WTC11 (cell line): ENCODE results near the gene SNX14. TPM values are rescaled to one million over a fixed set of nuclear protein-coding genes. Genes with fewer than 3 reads are reported as not detected.

Experiments
- ATAC-seq: fragments of 200-7000 bp; cut with Tn5 transposase; 2 replicates; pipeline ENCODE4 v1.10.0; 2021; ENCODE audit warnings: mild to moderate bottlenecking, moderate library complexity
- CTCF ChIA-PET: fragments of 300-600 bp; sonication (Branson Sonifier 250); formaldehyde crosslinking; loops from one replicate; lab custom pipeline; 2021; ENCODE audit warnings: antibody characterized with exemption; lab: Charles Lee
- POLR2A ChIA-PET: fragments of 350-600 bp; sonication (Branson Sonifier 250); formaldehyde crosslinking; loops from one replicate; lab custom pipeline; 2021; ENCODE audit warnings: antibody characterized with exemption; lab: Charles Lee
- DNase-seq: peaks from one replicate; pipeline ENCODE4 v3.0.0; 2021; ENCODE audit warnings: low spot score
- H3K27ac Mint-ChIP-seq: 2 replicates; pipeline ENCODE4 v1.8.0; 2021; ENCODE audit warnings: mixed read lengths
- H3K27me3 Mint-ChIP-seq: 2 replicates; pipeline ENCODE4 v1.8.0; 2021; ENCODE audit warnings: low read depth, mild to moderate bottlenecking, moderate library complexity, mixed read lengths
- H3K36me3 Mint-ChIP-seq: 2 replicates; pipeline ENCODE4 v1.8.0; 2021; ENCODE audit warnings: mixed read lengths
- H3K4me1 Mint-ChIP-seq: 2 replicates; pipeline ENCODE4 v1.8.0; 2022; ENCODE audit warnings: mixed read lengths
- H3K4me3 Mint-ChIP-seq: 2 replicates; pipeline ENCODE4 v1.8.0; 2021; ENCODE audit warnings: mild to moderate bottlenecking, moderate library complexity, mixed read lengths
- H3K9me3 Mint-ChIP-seq: 2 replicates; pipeline ENCODE4 v1.8.0; 2021; ENCODE audit warnings: mixed read lengths
- CBFB ChIP-seq: sonication (generic); formaldehyde crosslinking; IDR thresholded peaks from 2 replicates; pipeline ENCODE4 v1.8.1; 2022; ENCODE audit warnings: mild to moderate bottlenecking, low read depth, missing genetic modification reagents
- CREM ChIP-seq: sonication (generic); formaldehyde crosslinking; IDR thresholded peaks from 2 replicates; pipeline ENCODE4 v1.8.1; 2022; ENCODE audit warnings: mild to moderate bottlenecking, missing genetic modification reagents, moderate library complexity
- ELF4 ChIP-seq: sonication (generic); formaldehyde crosslinking; IDR thresholded peaks from 2 replicates; pipeline ENCODE4 v1.8.1; 2022; ENCODE audit warnings: low read depth, mild to moderate bottlenecking, moderate library complexity, missing genetic modification reagents
- ETV6 ChIP-seq: sonication (generic); formaldehyde crosslinking; IDR thresholded peaks from 2 replicates; pipeline ENCODE4 v1.8.1; 2022; ENCODE audit warnings: mild to moderate bottlenecking, missing genetic modification reagents
- FOXJ3 ChIP-seq: sonication (generic); formaldehyde crosslinking; IDR thresholded peaks from 2 replicates; pipeline ENCODE4 v1.9.0; 2021; ENCODE audit warnings: missing genetic modification reagents, mild to moderate bottlenecking, borderline replicate concordance
- FOXK1 ChIP-seq: sonication (generic); formaldehyde crosslinking; IDR thresholded peaks from 2 replicates; pipeline ENCODE4 v1.8.0; 2022; ENCODE audit warnings: mild to moderate bottlenecking, moderate library complexity, missing genetic modification reagents
- GRHL2 ChIP-seq: fragments of 250-450 bp; sonication (Bioruptor Pico); IDR thresholded peaks from 2 replicates; pipeline ENCODE4 v1.8.0; 2022; ENCODE audit warnings: mild to moderate bottlenecking, moderate library complexity; ENCODE audit not compliant: insufficient replicate concordance, severe bottlenecking
- NFYB ChIP-seq: sonication (generic); formaldehyde crosslinking; conservative IDR thresholded peaks from 2 replicates; pipeline ENCODE4 v1.8.0; 2022; ENCODE audit warnings: low read depth, missing genetic modification reagents
- NR1H2 ChIP-seq: sonication (generic); formaldehyde crosslinking; IDR thresholded peaks from 2 replicates; pipeline ENCODE4 v1.9.0; 2021; ENCODE audit warnings: mild to moderate bottlenecking, moderate library complexity, missing genetic modification reagents
- NR3C1 ChIP-seq: sonication (generic); formaldehyde crosslinking; conservative IDR thresholded peaks from 2 replicates; pipeline ENCODE4 v1.8.1; 2023; ENCODE audit warnings: low read depth, mild to moderate bottlenecking, missing genetic modification reagents
- OVOL2 ChIP-seq: fragments of 250-450 bp; sonication (Bioruptor Pico); IDR thresholded peaks from 2 replicates; pipeline ENCODE4 v1.9.0; 2021; ENCODE audit warnings: mild to moderate bottlenecking, borderline replicate concordance
- TEAD1 ChIP-seq: sonication (generic); formaldehyde crosslinking; IDR thresholded peaks from 2 replicates; pipeline ENCODE4 v1.8.0; 2022; ENCODE audit warnings: mild to moderate bottlenecking, missing genetic modification reagents
- ZBTB21 ChIP-seq: sonication (generic); formaldehyde crosslinking; IDR thresholded peaks from 2 replicates; pipeline ENCODE4 v1.8.1; 2023; ENCODE audit warnings: mild to moderate bottlenecking, missing genetic modification reagents, borderline replicate concordance
- ZNF138 ChIP-seq: sonication (generic); formaldehyde crosslinking; conservative IDR thresholded peaks from 2 replicates; pipeline ENCODE4 v1.8.1; 2022; ENCODE audit warnings: mild to moderate bottlenecking, moderate library complexity, missing genetic modification reagents
- ZNF263 ChIP-seq: sonication (generic); formaldehyde crosslinking; IDR thresholded peaks from 2 replicates; pipeline ENCODE4 v1.8.1; 2022; ENCODE audit warnings: low read depth, mild to moderate bottlenecking, moderate library complexity, missing genetic modification reagents
- ZNF396 ChIP-seq: fragments of 250-450 bp; sonication (Bioruptor Pico); IDR thresholded peaks from 2 replicates; pipeline ENCODE4 v1.8.0; 2021; ENCODE audit warnings: mild to moderate bottlenecking, moderate library complexity, borderline replicate concordance
- total RNA-seq: library from RNA; stranded (reverse); gene quantifications from 3 replicates; pipeline ENCODE4 v1.2.3, GENCODE V29; 2021
- TF ChIP-seq, protein P1 (sequence below): sonication (generic); formaldehyde crosslinking; IDR thresholded peaks from 2 replicates; pipeline ENCODE4 v1.8.1; 2022; ENCODE audit warnings: mild to moderate bottlenecking, moderate library complexity, missing genetic modification reagents
- TF ChIP-seq, protein P2 (sequence below): sonication (generic); formaldehyde crosslinking; IDR thresholded peaks from 2 replicates; pipeline ENCODE4 v1.8.1; 2022; ENCODE audit warnings: mild to moderate bottlenecking, missing genetic modification reagents, moderate library complexity, borderline replicate concordance
- TF ChIP-seq, protein P3 (sequence below): sonication (generic); formaldehyde crosslinking; IDR thresholded peaks from 2 replicates; pipeline ENCODE4 v1.8.1; 2022; ENCODE audit warnings: missing genetic modification reagents, borderline replicate concordance
- TF ChIP-seq, protein P4 (sequence below): sonication (generic); formaldehyde crosslinking; IDR thresholded peaks from 2 replicates; pipeline ENCODE4 v1.8.1; 2023; ENCODE audit warnings: mild to moderate bottlenecking, missing genetic modification reagents, moderate library complexity
- TF ChIP-seq, protein P5 (sequence below): fragments of 250-450 bp; sonication (Bioruptor Pico); IDR thresholded peaks from 2 replicates; pipeline ENCODE4 v1.8.0; 2021; ENCODE audit warnings: mild to moderate bottlenecking
- TF ChIP-seq, protein P6 (sequence below): sonication (generic); formaldehyde crosslinking; IDR thresholded peaks from 2 replicates; pipeline ENCODE4 v1.8.0; 2022; ENCODE audit warnings: mild to moderate bottlenecking, missing genetic modification reagents
- TF ChIP-seq, protein P7 (sequence below): sonication (generic); formaldehyde crosslinking; IDR thresholded peaks from 2 replicates; pipeline ENCODE4 v1.8.1; 2023; ENCODE audit warnings: mild to moderate bottlenecking, moderate library complexity, missing genetic modification reagents
- TF ChIP-seq, protein P8 (sequence below): fragments of 250-450 bp; sonication (Bioruptor Pico); IDR thresholded peaks from 2 replicates; pipeline ENCODE4 v1.9.0; 2021; ENCODE audit warnings: moderate library complexity, mild to moderate bottlenecking, inconsistent platforms, borderline replicate concordance

Gene SNX14
- total RNA-seq, 1 experiment from 2014 or later = 34.3 TPM

DNA sequence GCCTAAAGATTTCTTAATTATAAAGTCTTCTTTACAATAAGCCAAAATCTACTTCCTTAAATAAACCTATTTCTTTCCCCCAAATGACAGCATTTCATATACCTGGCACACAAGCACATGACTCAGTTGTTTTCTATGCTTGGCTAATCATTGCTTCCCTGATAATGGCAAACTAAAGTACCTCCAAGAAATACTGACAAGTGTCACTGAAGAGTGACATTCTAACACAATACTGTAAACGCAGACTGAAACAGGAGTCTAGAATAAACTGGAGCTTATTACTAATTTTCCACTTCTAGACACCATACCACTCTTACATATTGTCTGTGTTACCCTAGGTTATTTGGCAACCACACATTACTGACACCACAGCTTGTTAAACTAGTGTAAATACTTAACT, 34.7 kb upstream of the SNX14 start (continued):
- TF ChIP-seq OVOL2 (CRISPR knock-in tag) (no peak), NFYB (no peak), CREM (no peak)
- TF ChIP-seq, protein P1, sequence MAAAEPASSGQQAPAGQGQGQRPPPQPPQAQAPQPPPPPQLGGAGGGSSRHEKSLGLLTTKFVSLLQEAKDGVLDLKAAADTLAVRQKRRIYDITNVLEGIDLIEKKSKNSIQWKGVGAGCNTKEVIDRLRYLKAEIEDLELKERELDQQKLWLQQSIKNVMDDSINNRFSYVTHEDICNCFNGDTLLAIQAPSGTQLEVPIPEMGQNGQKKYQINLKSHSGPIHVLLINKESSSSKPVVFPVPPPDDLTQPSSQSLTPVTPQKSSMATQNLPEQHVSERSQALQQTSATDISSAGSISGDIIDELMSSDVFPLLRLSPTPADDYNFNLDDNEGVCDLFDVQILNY (CRISPR knock-in tag) = no peak
- TF ChIP-seq, all 79 proteins: peak for 0

DNA sequence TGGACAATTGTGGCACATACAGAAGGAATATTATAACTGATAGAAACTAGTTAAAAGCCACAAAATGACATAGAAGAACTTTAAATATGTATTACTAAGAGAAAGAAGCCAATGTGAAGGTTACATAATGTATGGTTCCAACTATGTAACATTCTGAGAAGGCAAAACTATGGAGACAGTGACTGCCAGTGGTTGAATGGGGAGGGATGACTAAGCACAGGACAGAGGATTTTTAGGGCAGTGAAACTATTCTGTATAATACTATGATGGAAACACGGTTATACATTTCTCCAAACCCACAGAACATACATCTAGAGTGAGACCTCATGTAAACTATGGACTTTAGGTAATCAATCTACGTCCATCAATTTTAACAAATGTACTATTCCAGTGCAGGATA, 26.6 kb upstream of the SNX14 start:
- no peaks in the 10 kb centered on the region; the same call in 1 of the 2 replicates for H3K4me1 Mint-ChIP-seq
- ATAC-seq = no peak
- DNase-seq = no peak
- CTCF ChIA-PET = no interaction called here
- peaks cover 93% of the 10 kb centered on the region for H3K36me3 Mint-ChIP-seq
- TF ChIP-seq ETV6 = no peak
- TF ChIP-seq, protein P2, sequence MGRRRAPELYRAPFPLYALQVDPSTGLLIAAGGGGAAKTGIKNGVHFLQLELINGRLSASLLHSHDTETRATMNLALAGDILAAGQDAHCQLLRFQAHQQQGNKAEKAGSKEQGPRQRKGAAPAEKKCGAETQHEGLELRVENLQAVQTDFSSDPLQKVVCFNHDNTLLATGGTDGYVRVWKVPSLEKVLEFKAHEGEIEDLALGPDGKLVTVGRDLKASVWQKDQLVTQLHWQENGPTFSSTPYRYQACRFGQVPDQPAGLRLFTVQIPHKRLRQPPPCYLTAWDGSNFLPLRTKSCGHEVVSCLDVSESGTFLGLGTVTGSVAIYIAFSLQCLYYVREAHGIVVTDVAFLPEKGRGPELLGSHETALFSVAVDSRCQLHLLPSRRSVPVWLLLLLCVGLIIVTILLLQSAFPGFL = no peak
- no peak for TF ChIP-seq ZNF263
- no peak for TF ChIP-seq ZNF138 (CRISPR knock-in tag)
- TF ChIP-seq NR1H2 (CRISPR knock-in tag) = no peak
- TF ChIP-seq ZBTB21 = no peak
- TF ChIP-seq, all 79 proteins: peak for 0
- H3K9me3 Mint-ChIP-seq = no peaks in the 10 kb centered on the region
- no peaks in the 10 kb centered on the region for H3K27me3 Mint-ChIP-seq
- POLR2A ChIA-PET = no interaction called here
- peak overlapping the region; percentile 35 for H3K27ac Mint-ChIP-seq
- no peak overlapping the region for H3K4me3 Mint-ChIP-seq

DNA sequence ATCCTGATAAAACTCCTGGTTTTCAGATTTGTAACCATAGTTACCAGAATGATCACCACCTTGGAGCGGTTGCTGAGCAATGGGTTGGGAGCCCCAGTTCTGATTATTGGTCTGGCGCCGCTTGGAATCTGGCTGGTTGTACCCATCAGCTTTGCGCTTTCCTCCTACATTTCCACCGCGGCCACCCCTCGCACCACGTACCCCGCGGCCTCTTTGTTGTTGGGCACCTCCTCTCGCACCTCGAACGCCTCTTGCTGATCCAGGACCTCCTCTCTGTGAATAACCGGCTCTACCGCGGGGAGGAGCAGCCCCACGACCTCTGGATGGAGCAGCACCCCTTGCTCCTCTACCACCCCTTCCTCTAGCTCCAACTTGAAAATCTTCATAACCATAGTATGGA, 21.1 kb upstream of the SNX14 start:
- no peaks in the 10 kb centered on the region for H3K27me3 Mint-ChIP-seq
- TF ChIP-seq, protein P3, sequence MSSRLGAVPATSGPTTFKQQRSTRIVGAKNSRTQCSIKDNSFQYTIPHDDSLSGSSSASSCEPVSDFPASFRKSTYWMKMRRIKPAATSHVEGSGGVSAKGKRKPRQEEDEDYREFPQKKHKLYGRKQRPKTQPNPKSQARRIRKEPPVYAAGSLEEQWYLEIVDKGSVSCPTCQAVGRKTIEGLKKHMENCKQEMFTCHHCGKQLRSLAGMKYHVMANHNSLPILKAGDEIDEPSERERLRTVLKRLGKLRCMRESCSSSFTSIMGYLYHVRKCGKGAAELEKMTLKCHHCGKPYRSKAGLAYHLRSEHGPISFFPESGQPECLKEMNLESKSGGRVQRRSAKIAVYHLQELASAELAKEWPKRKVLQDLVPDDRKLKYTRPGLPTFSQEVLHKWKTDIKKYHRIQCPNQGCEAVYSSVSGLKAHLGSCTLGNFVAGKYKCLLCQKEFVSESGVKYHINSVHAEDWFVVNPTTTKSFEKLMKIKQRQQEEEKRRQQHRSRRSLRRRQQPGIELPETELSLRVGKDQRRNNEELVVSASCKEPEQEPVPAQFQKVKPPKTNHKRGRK (CRISPR knock-in tag) = no peak
- TF ChIP-seq CBFB (no peak), OVOL2 (CRISPR knock-in tag) (no peak), FOXK1 (CRISPR knock-in tag) (no peak), ZNF396 (CRISPR knock-in tag) (no peak), ELF4 (CRISPR knock-in tag) (no peak), TEAD1 (CRISPR knock-in tag) (no peak), FOXJ3 (CRISPR knock-in tag) (no peak), NR3C1 (CRISPR knock-in tag) (no peak), ZBTB21 (no peak), GRHL2 (CRISPR knock-in tag) (no peak)
- TF ChIP-seq, protein P4, sequence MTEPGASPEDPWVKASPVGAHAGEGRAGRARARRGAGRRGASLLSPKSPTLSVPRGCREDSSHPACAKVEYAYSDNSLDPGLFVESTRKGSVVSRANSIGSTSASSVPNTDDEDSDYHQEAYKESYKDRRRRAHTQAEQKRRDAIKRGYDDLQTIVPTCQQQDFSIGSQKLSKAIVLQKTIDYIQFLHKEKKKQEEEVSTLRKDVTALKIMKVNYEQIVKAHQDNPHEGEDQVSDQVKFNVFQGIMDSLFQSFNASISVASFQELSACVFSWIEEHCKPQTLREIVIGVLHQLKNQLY (CRISPR knock-in tag) = no peak
- TF ChIP-seq, protein P5, sequence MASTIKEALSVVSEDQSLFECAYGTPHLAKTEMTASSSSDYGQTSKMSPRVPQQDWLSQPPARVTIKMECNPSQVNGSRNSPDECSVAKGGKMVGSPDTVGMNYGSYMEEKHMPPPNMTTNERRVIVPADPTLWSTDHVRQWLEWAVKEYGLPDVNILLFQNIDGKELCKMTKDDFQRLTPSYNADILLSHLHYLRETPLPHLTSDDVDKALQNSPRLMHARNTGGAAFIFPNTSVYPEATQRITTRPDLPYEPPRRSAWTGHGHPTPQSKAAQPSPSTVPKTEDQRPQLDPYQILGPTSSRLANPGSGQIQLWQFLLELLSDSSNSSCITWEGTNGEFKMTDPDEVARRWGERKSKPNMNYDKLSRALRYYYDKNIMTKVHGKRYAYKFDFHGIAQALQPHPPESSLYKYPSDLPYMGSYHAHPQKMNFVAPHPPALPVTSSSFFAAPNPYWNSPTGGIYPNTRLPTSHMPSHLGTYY (CRISPR knock-in tag) = no peak
- TF ChIP-seq, protein P6, sequence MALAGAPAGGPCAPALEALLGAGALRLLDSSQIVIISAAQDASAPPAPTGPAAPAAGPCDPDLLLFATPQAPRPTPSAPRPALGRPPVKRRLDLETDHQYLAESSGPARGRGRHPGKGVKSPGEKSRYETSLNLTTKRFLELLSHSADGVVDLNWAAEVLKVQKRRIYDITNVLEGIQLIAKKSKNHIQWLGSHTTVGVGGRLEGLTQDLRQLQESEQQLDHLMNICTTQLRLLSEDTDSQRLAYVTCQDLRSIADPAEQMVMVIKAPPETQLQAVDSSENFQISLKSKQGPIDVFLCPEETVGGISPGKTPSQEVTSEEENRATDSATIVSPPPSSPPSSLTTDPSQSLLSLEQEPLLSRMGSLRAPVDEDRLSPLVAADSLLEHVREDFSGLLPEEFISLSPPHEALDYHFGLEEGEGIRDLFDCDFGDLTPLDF (CRISPR knock-in tag) = no peak
- TF ChIP-seq, protein P7, sequence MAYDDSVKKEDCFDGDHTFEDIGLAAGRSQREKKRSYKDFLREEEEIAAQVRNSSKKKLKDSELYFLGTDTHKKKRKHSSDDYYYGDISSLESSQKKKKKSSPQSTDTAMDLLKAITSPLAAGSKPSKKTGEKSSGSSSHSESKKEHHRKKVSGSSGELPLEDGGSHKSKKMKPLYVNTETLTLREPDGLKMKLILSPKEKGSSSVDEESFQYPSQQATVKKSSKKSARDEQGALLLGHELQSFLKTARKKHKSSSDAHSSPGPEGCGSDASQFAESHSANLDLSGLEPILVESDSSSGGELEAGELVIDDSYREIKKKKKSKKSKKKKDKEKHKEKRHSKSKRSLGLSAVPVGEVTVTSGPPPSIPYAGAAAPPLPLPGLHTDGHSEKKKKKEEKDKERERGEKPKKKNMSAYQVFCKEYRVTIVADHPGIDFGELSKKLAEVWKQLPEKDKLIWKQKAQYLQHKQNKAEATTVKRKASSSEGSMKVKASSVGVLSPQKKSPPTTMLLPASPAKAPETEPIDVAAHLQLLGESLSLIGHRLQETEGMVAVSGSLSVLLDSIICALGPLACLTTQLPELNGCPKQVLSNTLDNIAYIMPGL (CRISPR knock-in tag) = no peak
- TF ChIP-seq, protein P8, sequence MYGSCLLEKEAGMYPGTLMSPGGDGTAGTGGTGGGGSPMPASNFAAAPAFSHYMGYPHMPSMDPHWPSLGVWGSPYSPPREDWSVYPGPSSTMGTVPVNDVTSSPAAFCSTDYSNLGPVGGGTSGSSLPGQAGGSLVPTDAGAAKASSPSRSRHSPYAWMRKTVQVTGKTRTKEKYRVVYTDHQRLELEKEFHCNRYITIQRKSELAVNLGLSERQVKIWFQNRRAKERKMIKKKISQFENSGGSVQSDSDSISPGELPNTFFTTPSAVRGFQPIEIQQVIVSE = no peak

More for the DNA sequence above, 21.1 kb upstream of the SNX14 start:
- POLR2A ChIA-PET = no interaction called here
- Mint-ChIP-seq H3K36me3 (peaks cover 77% of the 10 kb centered on the region), H3K9me3 (no peaks in the 10 kb centered on the region), H3K4me3 (no peak overlapping the region), H3K4me1 (no peaks in the 10 kb centered on the region), H3K27ac (peak overlapping the region; percentile 43)
- no peak for DNase-seq
- ATAC-seq = peak; percentile 55
- CTCF ChIA-PET = no interaction called here
